Measurements from ENCODE around the gene ZDHHC14.

GRCh38 chr6:157525292-157525889, 144.4 kb downstream of the ZDHHC14 start:
- TF ChIP-seq CTCF (IDR thresholded peaks at IDR 0.05) (no peak), EP300 (IDR thresholded peaks at IDR 0.05) (no peak), POLR2A (IDR thresholded peaks at IDR 0.05) (no peak)

Measured in ovary (tissue), 3 donors.